HepG2 (cell line): ENCODE measurements around the gene SMURF1. TPM values are rescaled to one million over a fixed set of nuclear protein-coding genes. Genes with fewer than 3 reads are reported as not detected.

Experiments used
- ATAC-seq: fragments of 200-7000 bp; cut with Tn5 transposase; 3 replicates; pipeline ENCODE4 v1.9.1; 2020; ENCODE audit warnings: mild to moderate bottlenecking, moderate library complexity
- BruUV-seq: library from RNA; stranded (reverse); fragments of 400-500 nt; replicated peaks from 2 replicates; lab custom pipeline; 2021; lab: Mats Ljungman, UMichigan
- CTCF ChIA-PET: fragments of 300-600 bp; formaldehyde crosslinking; extraction: SDS; loops from one replicate; lab custom pipeline; 2021; ENCODE audit warnings: low total read pairs, inconsistent platforms, low intra/inter-chr PET ratio; lab: Yijun Ruan, JAX
- POLR2A ChIA-PET: fragments of 350-600 bp; sonication (Branson Sonifier 250); formaldehyde crosslinking; loops from one replicate; lab custom pipeline; 2020; ENCODE audit warnings: antibody characterized with exemption, inconsistent platforms; lab: Yijun Ruan, JAX
- DNase-seq: peaks from one replicate; pipeline ENCODE4 v3.0.0-alpha.2; 2015; ENCODE audit warnings: low spot score
- FAIRE-seq: peaks from 3 replicates; lab custom pipeline; 2011; peaks lifted over from hg19 to GRCh38; lab: Jason Lieb, UNC
- H2AFZ ChIP-seq: one replicate; pipeline ENCODE4 v1.6.1; 2011; ENCODE audit warnings: low read length, inconsistent platforms
- H3K27ac ChIP-seq: fragments of 300-600 bp; 3 replicates; pipeline ENCODE4 v1.8.0; 2011; ENCODE audit warnings: mixed run types, mild to moderate bottlenecking, mixed read lengths, low read length, inconsistent platforms; ENCODE audit not compliant: insufficient read depth; ENCODE audit errors: extremely low read length
- H3K27me3 ChIP-seq, 2 experiments: fragments of 200-600 bp in 1 of 2; 2 replicates in 1 of 2; 3 replicates in 1 of 2; pipeline versions ENCODE4 v1.6.0 to v1.8.0; 2011; ENCODE audit warnings: low read length in 2 of 2, mild to moderate bottlenecking in 2 of 2, moderate library complexity in 2 of 2, inconsistent platforms in 1 of 2; ENCODE audit not compliant: insufficient read depth in 2 of 2, control insufficient read depth in 1 of 2
- H3K36me3 ChIP-seq, 2 experiments: fragments of 200-600 bp in 1 of 2; replicated peaks in 1 of 2; 2 replicates in 1 of 2; 3 replicates in 1 of 2; pipeline versions ENCODE4 v1.5.1 to v1.8.0; 2011; ENCODE audit warnings: low read length in 2 of 2, inconsistent platforms in 1 of 2; ENCODE audit not compliant: insufficient read depth in 2 of 2, control insufficient read depth in 1 of 2
- H3K4me1 ChIP-seq: 2 replicates; pipeline ENCODE4 v1.5.1; 2012; ENCODE audit warnings: low read length, inconsistent platforms; ENCODE audit not compliant: insufficient read depth
- H3K4me2 ChIP-seq: 2 replicates; pipeline ENCODE4 v1.6.0; 2011; ENCODE audit warnings: low read depth, low read length, inconsistent platforms
- H3K4me3 ChIP-seq, 3 experiments: fragments of 200-600 bp in 1 of 3; sonication (generic), shearing (Covaris generic) in 1 of 3; replicated peaks in 1 of 3; 2 replicates each; pipeline ENCODE4 v1.5.1; 2011 to 2016; ENCODE audit warnings: low read length in 3 of 3, inconsistent platforms in 2 of 3, low read depth in 2 of 3, mild to moderate bottlenecking in 2 of 3, control low read depth in 1 of 3, mixed read lengths in 1 of 3; ENCODE audit not compliant: insufficient read depth in 1 of 3
- H3K79me2 ChIP-seq: one replicate; pipeline ENCODE4 v1.6.1; 2011; ENCODE audit warnings: low read length, inconsistent platforms; ENCODE audit not compliant: insufficient read depth
- H3K9ac ChIP-seq: 2 replicates; pipeline ENCODE4 v1.6.0; 2011; ENCODE audit warnings: mild to moderate bottlenecking, low read depth, low read length, inconsistent platforms; ENCODE audit not compliant: insufficient read depth
- H3K9me3 ChIP-seq: 2 replicates; pipeline ENCODE4 v1.5.1; 2012; ENCODE audit warnings: mild to moderate bottlenecking, low read length
- H4K20me1 ChIP-seq: 2 replicates; pipeline ENCODE4 v1.6.0; 2011; ENCODE audit warnings: inconsistent platforms, mild to moderate bottlenecking, low read length, moderate library complexity; ENCODE audit not compliant: insufficient read depth
- AHR ChIP-seq: IDR thresholded peaks from 2 replicates; pipeline ENCODE4 v1.6.1; 2018; ENCODE audit warnings: missing genetic modification reagents, missing compliant biosample characterization
- ELF3 ChIP-seq: IDR thresholded peaks from 2 replicates; pipeline ENCODE4 v1.6.1; 2016; ENCODE audit warnings: missing genetic modification reagents, missing compliant biosample characterization
- HBP1 ChIP-seq: IDR thresholded peaks from 2 replicates; pipeline ENCODE4 v1.6.1; 2016; ENCODE audit warnings: low read depth, control low read depth
- MXD1 ChIP-seq: sonication (generic); formaldehyde crosslinking; IDR thresholded peaks from 2 replicates; pipeline ENCODE4 v1.4.0; 2020; ENCODE audit warnings: mild to moderate bottlenecking, missing genetic modification reagents
- NCOR1 ChIP-seq: fragments of 200-600 bp; sonication (generic); IDR thresholded peaks from 2 replicates; pipeline ENCODE4 v1.7.0; 2017; ENCODE audit warnings: antibody characterized with exemption, low read length, borderline replicate concordance
- RFXAP ChIP-seq: sonication (generic); formaldehyde crosslinking; IDR thresholded peaks from 2 replicates; pipeline ENCODE4 v1.4.0; 2020; ENCODE audit warnings: missing genetic modification reagents, borderline replicate concordance
- SALL1 ChIP-seq: sonication (generic); formaldehyde crosslinking; IDR thresholded peaks from 2 replicates; pipeline ENCODE4 v1.8.0; 2022; ENCODE audit warnings: mild to moderate bottlenecking, missing genetic modification reagents
- TFDP1 ChIP-seq: IDR thresholded peaks from 2 replicates; pipeline ENCODE4 v1.6.1; 2016; ENCODE audit warnings: missing compliant biosample characterization, missing genetic modification reagents, borderline replicate concordance
- TOPORS ChIP-seq: sonication (generic); formaldehyde crosslinking; IDR thresholded peaks from 2 replicates; pipeline ENCODE4 v1.8.0; 2023; ENCODE audit warnings: mild to moderate bottlenecking, missing genetic modification reagents
- ZBTB43 ChIP-seq: sonication (generic); formaldehyde crosslinking; conservative IDR thresholded peaks from 2 replicates; pipeline ENCODE4 v1.4.0; 2020; ENCODE audit warnings: missing genetic modification reagents
- ZFP36 ChIP-seq: fragments of 150-350 bp; IDR thresholded peaks from 2 replicates; pipeline ENCODE4 v1.6.1; 2018; ENCODE audit warnings: borderline replicate concordance, low read length, low read depth; ENCODE audit not compliant: partially characterized antibody
- ZNF143 ChIP-seq: sonication (generic); formaldehyde crosslinking; IDR thresholded peaks from 2 replicates; pipeline ENCODE4 v1.4.0; 2020; ENCODE audit warnings: missing genetic modification reagents
- ZNF232 ChIP-seq: sonication (generic); formaldehyde crosslinking; IDR thresholded peaks from 2 replicates; pipeline ENCODE4 v1.4.0; 2020; ENCODE audit warnings: missing genetic modification reagents, borderline replicate concordance
- ZNF44 ChIP-seq: sonication (generic); formaldehyde crosslinking; IDR thresholded peaks from 2 replicates; pipeline ENCODE4 v1.5.1; 2020; ENCODE audit warnings: mild to moderate bottlenecking, missing genetic modification reagents
- ZNF629 ChIP-seq: sonication (generic); formaldehyde crosslinking; conservative IDR thresholded peaks from 2 replicates; pipeline ENCODE4 v1.5.0; 2020; ENCODE audit warnings: missing genetic modification reagents
- ZSCAN9 ChIP-seq: IDR thresholded peaks from 2 replicates; pipeline ENCODE4 v1.6.1; 2016; ENCODE audit warnings: borderline replicate concordance
- WGBS: methylation state at CpG from one replicate; pipeline ENCODE4 v1.1.6; 2017; ENCODE audit warnings: low lambda C conversion rate; 5-methylcytosine and 5-hydroxymethylcytosine counted together
- in situ Hi-C: cut with HindIII; loops from 2 replicates; pipeline ENCODE4 v1.10.0; 2017; ENCODE audit warnings: low pct_unique_long_range_greater_than_20kb; ENCODE audit not compliant: extremely low pct_ligation_motif_present
- intact Hi-C: fragments of 100-400 bp; cut with micrococcal nuclease; formaldehyde crosslinking; loops from one replicate; pipeline ENCODE4 v1.10.0; 2022; ENCODE audit not compliant: unreplicated experiment
- polyA plus RNA-seq, 8 experiments: library from polyadenylated mRNA; depleted of rRNA in 3 of 8; stranded (reverse) in 7 of 8; unstranded in 1 of 8; fragments of >200 nt; fragmentation: Illumina TruSeq in 4 of 8; extraction: Trizol in 4 of 8; gene quantifications; 2 replicates each; pipeline versions ENCODE4 v1.2.1 to v1.2.3, GENCODE V29; 2011 to 2016; ENCODE audit warnings: low read depth in 4 of 8, missing spikeins in 1 of 8, mixed read lengths in 1 of 8; ENCODE audit not compliant: insufficient read depth in 1 of 8
- total RNA-seq, 5 experiments: library from RNA; depleted of rRNA; stranded (reverse); fragments of >200 nt; fragmentation: Illumina TruSeq; extraction: Trizol; gene quantifications; 2 replicates each; pipeline ENCODE4 v1.2.3, GENCODE V29; 2016; ENCODE audit warnings: low read depth in 1 of 5

The SMURF1 gene
- total and polyA plus RNA-seq, 2 of the 13 experiments (the other 11 are each of a cell fraction or from before 2014, with no cell fraction given) = 8.3 to 11.1 TPM

- no peak overlapping the region for H3K27ac ChIP-seq
- 80% methylated on average over 14 of the region's 14 CpGs for WGBS
- peaks cover 67% of the 10 kb centered on the region for H3K4me1 ChIP-seq
- no peaks in the 10 kb centered on the region for H3K9me3 ChIP-seq
- H3K4me2 ChIP-seq = no peak overlapping the region
- H2AFZ ChIP-seq = no peak overlapping the region
- TF ChIP-seq ZNF143 (CRISPR knock-in tag) (no peak), ZBTB43 (CRISPR knock-in tag) (no peak), RFXAP (CRISPR knock-in tag) (no peak), SALL1 (CRISPR knock-in tag) (no peak), ZNF232 (no peak), TOPORS (no peak), TFDP1 (CRISPR knock-in tag) (no peak), ELF3 (CRISPR knock-in tag) (no peak), MXD1 (no peak), ZFP36 (no peak), ZNF44 (no peak), NCOR1 (no peak), HBP1 (CRISPR knock-in tag) (no peak), ZNF629 (CRISPR knock-in tag) (no peak), AHR (CRISPR knock-in tag) (no peak), ZSCAN9 (CRISPR knock-in tag) (no peak)
- ChIA-PET POLR2A (no interaction called here), CTCF (no interaction called here)
- 0 out of 2 replicates have a peak, but pooled peaks cover 7% of the 10 kb centered on the region for H4K20me1 ChIP-seq
- H3K4me3 ChIP-seq = no peak overlapping the region
- H3K9ac ChIP-seq = no peak overlapping the region
- BruUV-seq = no TSS peak
- ATAC-seq = no peak
- no peak for DNase-seq
- peaks cover 68% of the 10 kb centered on the region for H3K79me2 ChIP-seq
- no peaks in the 10 kb centered on the region for H3K27me3 ChIP-seq
- intact Hi-C loops (no loop called here), in situ Hi-C loops (no loop called here)
- no peak for FAIRE-seq
- no peaks in the 10 kb centered on the region for H3K36me3 ChIP-seq
Measured at GRCh38 chr7:99126921-99127553, 16.9 kb downstream of the SMURF1 start.
